ENCODE data around the gene C2orf42.
"Not testable (repeated sequence)": the region's sequence is repeated elsewhere in the genome, so short reads cannot be mapped to it uniquely, and the experiment has no call there.

C2orf42 gene

GRCh38 chr2:70132244-70133126 is 58.3 kb downstream of the C2orf42 start:
- DNase-seq (ENCODE audit: low read depth in 2 of 2), result no peak

GRCh38 chr2:70131344-70132143 is 59.3 kb downstream of the C2orf42 start:
- DNase-seq (ENCODE audit: low read depth in 2 of 2), result not testable (repeated sequence)

- no peak for DNase-seq (ENCODE audit: low read depth in 2 of 2)
Observed at GRCh38 chr2:70128005-70128404, 62.8 kb downstream of the C2orf42 start.

- DNase-seq (ENCODE audit: low read depth in 2 of 2), result no peak
Observed at GRCh38 chr2:70126413-70126812, 64.4 kb downstream of the C2orf42 start.

GRCh38 chr2:70125498-70125898 is 65.3 kb downstream of the C2orf42 start:
- DNase-seq (ENCODE audit: low read depth in 2 of 2), result no peak

GRCh38 chr2:70124983-70125480 is 65.8 kb downstream of the C2orf42 start:
- peak in 1 of 2 donors; percentile 57 for DNase-seq (ENCODE audit: low read depth in 2 of 2)

GRCh38 chr2:70123829-70124116 is 67.0 kb downstream of the C2orf42 start:
- DNase-seq (ENCODE audit: low read depth in 2 of 2), result no peak

- DNase-seq (ENCODE audit: low read depth in 2 of 2), result no peak
Observed at GRCh38 chr2:70123051-70123828, 67.6 kb downstream of the C2orf42 start.

GRCh38 chr2:70122470-70122869 is 68.3 kb downstream of the C2orf42 start:
- DNase-seq (ENCODE audit: low read depth in 2 of 2), result no peak

- DNase-seq (ENCODE audit: low read depth in 2 of 2), result no peak
Observed at GRCh38 chr2:70121627-70122372, 69.0 kb downstream of the C2orf42 start.

GRCh38 chr2:70118798-70119454 is 71.9 kb downstream of the C2orf42 start:
- no peak for DNase-seq (ENCODE audit: low read depth in 2 of 2)

- DNase-seq (ENCODE audit: low read depth in 2 of 2), result no peak
Observed at GRCh38 chr2:70116936-70117552, 73.8 kb downstream of the C2orf42 start.

GRCh38 chr2:70115646-70116442 is 75.0 kb downstream of the C2orf42 start:
- DNase-seq (ENCODE audit: low read depth in 2 of 2), result no peak

- DNase-seq (ENCODE audit: low read depth in 2 of 2), result no peak
Observed at GRCh38 chr2:70113359-70114070, 77.3 kb downstream of the C2orf42 start.

GRCh38 chr2:70111752-70112591 is 78.8 kb downstream of the C2orf42 start:
- DNase-seq (ENCODE audit: low read depth in 2 of 2), result no peak

- DNase-seq (ENCODE audit: low read depth in 2 of 2), result not testable (repeated sequence)
Observed at GRCh38 chr2:70110397-70110796, 80.4 kb downstream of the C2orf42 start.

GRCh38 chr2:70106138-70106537 is 84.7 kb downstream of the C2orf42 start:
- not testable (repeated sequence) for DNase-seq (ENCODE audit: low read depth in 2 of 2)

Measured in stimulated activated CD8-positive, alpha-beta memory T cell treated with anti-CD3 and anti-CD28 coated beads, Interleukin-7, amount 100 ng/mL, for 4 hours (primary cell).